H1 (cell line): Measurements from ENCODE around the gene MYOG. TPM values are rescaled to one million over a fixed set of nuclear protein-coding genes. Genes with fewer than 3 reads are reported as not detected.

ENCODE experiments used
- CHD2 ChIP-seq: IDR thresholded peaks from 2 replicates; pipeline ENCODE4 v1.6.1; 2012; ENCODE audit warnings: low read length, improper control_type of control experiment
- EGR1 ChIP-seq: IDR thresholded peaks from 2 replicates; pipeline ENCODE4 v1.6.1; 2011; ENCODE audit warnings: low read depth, low read length, borderline replicate concordance
- MAFK ChIP-seq: IDR thresholded peaks from 2 replicates; pipeline ENCODE4 v1.6.1; 2012; ENCODE audit warnings: low read depth, mild to moderate bottlenecking, improper control_type of control experiment, low read length
- polyA plus RNA-seq, 7 experiments: library from polyadenylated mRNA; depleted of rRNA in 3 of 7; stranded (reverse) in 5 of 7; unstranded in 2 of 7; fragments of >200 nt in 5 of 7; fragments of 200-250 nt in 2 of 7; gene quantifications; 1 replicate in 5 of 7; 2 replicates in 1 of 7; 4 replicates in 1 of 7; pipeline versions ENCODE4 v1.2.1 to v1.2.3, GENCODE V29; 2011 to 2013; ENCODE audit warnings: missing spikeins in 2 of 7, mixed read lengths in 2 of 7
- total RNA-seq: library from RNA; stranded (reverse); fragmentation: NEBNext Ultra II Directional; extraction: Animal tissue kit (Norgen Biotek cat#: 25700); gene quantifications from 2 replicates; pipeline ENCODE4 v1.2.1, GENCODE V29; 2021

Gene MYOG
- total and polyA plus RNA-seq, 2 of the 8 experiments (the other 6 are each of a cell fraction or from before 2014, with no cell fraction given), result not detected

GRCh38 chr1:203100516-203100869 is 14.7 kb upstream of the MYOG start (continued):
- TF ChIP-seq MAFK, result no peak
- no peak for TF ChIP-seq EGR1
- TF ChIP-seq CHD2, result no peak
